ENCODE data around the gene SLC43A2.

SLC43A2 gene

DNA sequence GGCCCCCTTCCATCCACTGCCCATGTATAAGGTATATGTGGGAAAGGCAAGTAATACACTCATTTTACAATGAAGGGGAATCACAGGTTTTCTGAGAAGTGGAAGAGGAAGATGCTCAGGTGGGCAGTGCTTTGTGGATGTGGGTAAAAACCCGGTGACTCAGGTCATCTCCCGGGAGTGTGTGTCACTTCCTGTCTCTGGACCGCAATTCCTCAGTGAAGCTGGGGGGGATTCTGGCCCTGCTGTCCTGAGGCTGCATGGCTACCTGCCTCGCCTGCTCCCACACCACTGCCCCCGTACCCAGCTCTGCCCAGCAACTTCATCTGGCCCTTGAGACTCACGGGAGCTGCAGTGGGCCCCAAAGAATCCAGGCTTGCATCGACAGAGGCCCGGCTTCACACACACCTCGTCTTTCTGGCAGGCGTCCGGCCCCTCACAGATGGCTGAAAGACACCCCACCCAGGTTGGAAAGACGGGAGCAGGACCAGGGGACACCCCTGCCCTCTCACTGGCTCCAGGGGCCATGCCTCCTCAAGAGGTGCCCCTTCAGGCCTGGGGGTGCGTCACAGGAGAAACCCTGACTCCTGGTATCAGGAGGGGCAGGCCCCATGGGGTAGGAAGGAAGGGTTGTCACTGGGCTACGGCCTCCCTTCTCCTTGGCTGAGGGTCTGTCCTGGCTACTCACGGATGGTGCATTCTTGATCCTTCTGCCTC lies 16.0 kb upstream of the SLC43A2 start:
- Histone ChIP-seq H3K4me3 (ENCODE audit: low read depth in 1 of 5, low read length in 5 of 5) (peak overlapping the region; percentile 43 to 85 (median 70)), H3K27me3 (ENCODE audit: control insufficient read depth in 5 of 5, insufficient read depth in 4 of 5, low read length in 5 of 5) (no peaks in the 10 kb centered on the region), H3K9me3 (ENCODE audit: control insufficient read depth in 5 of 5, low read length in 5 of 5) (no peaks in the 10 kb centered on the region), H3K9ac (ENCODE audit: low read length in 5 of 5) (peak overlapping the region in 4 of 5 donors; percentile 38 to 92 (median 76)), H3K4me1 (ENCODE audit: control insufficient read depth in 5 of 5, insufficient read depth in 5 of 5, low read length in 5 of 5) (peaks cover 8 to 57% (median 47%) of the 10 kb centered on the region in 5 donors), H3K27ac (ENCODE audit: low read depth, low read length) (peak overlapping the region; percentile 84), H3K36me3 (ENCODE audit: control insufficient read depth in 5 of 5, insufficient read depth in 5 of 5, low read length in 5 of 5) (peaks cover 0 to 31% (median 15%) of the 10 kb centered on the region in 5 donors)

GRCh38 chr17:1643999-1644492 lies 15.4 kb upstream of the SLC43A2 start:
- Histone ChIP-seq H3K36me3 (ENCODE audit: control insufficient read depth in 5 of 5, insufficient read depth in 5 of 5, low read length in 5 of 5) (peaks cover 0 to 36% (median 18%) of the 10 kb centered on the region in 5 donors), H3K27ac (ENCODE audit: low read depth, low read length) (peak overlapping the region; percentile 84), H3K4me1 (ENCODE audit: control insufficient read depth in 5 of 5, insufficient read depth in 5 of 5, low read length in 5 of 5) (peaks cover 8 to 53% (median 47%) of the 10 kb centered on the region in 5 donors), H3K27me3 (ENCODE audit: control insufficient read depth in 5 of 5, insufficient read depth in 4 of 5, low read length in 5 of 5) (no peaks in the 10 kb centered on the region), H3K4me3 (ENCODE audit: low read depth in 1 of 5, low read length in 5 of 5) (peak overlapping the region; percentile 51 to 85 (median 68)), H3K9me3 (ENCODE audit: control insufficient read depth in 5 of 5, low read length in 5 of 5) (no peaks in the 10 kb centered on the region), H3K9ac (ENCODE audit: low read length in 5 of 5) (peak overlapping the region in 4 of 5 donors; percentile 28 to 92 (median 55))

- Histone ChIP-seq H3K36me3 (ENCODE audit: control insufficient read depth in 5 of 5, insufficient read depth in 5 of 5, low read length in 5 of 5) (peaks cover 0 to 39% (median 20%) of the 10 kb centered on the region in 5 donors), H3K4me3 (ENCODE audit: low read depth in 1 of 5, low read length in 5 of 5) (peak overlapping the region in 4 of 5 donors; percentile 67 to 85 (median 69)), H3K9me3 (ENCODE audit: control insufficient read depth in 5 of 5, low read length in 5 of 5) (no peaks in the 10 kb centered on the region), H3K27me3 (ENCODE audit: control insufficient read depth in 5 of 5, insufficient read depth in 4 of 5, low read length in 5 of 5) (no peaks in the 10 kb centered on the region), H3K9ac (ENCODE audit: low read length in 5 of 5) (peak overlapping the region in 4 of 5 donors; percentile 28 to 92 (median 55)), H3K4me1 (ENCODE audit: control insufficient read depth in 5 of 5, insufficient read depth in 5 of 5, low read length in 5 of 5) (peaks cover 8 to 51% (median 44%) of the 10 kb centered on the region in 5 donors), H3K27ac (ENCODE audit: low read depth, low read length) (peak overlapping the region; percentile 84)
Measured at GRCh38 chr17:1643293-1643998, 14.8 kb upstream of the SLC43A2 start.

DNA sequence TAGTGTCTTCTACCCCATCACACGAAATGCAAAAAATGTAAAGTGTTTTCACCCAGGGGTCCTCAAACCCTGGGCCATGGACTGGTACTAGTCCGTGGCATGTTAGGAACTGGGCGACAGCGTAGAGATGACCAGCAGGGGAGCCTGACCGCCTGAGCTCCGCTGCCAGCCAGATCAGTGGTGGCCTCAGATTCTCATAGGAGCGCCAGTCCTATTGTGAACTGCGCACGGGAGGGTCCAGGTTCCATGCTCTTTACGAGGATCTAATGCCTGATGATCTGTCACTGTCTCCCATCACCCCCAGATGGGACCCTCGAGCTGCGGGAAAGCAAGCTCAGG lies 12.4 kb upstream of the SLC43A2 start:
- H3K4me1 ChIP-seq (ENCODE audit: control insufficient read depth in 5 of 5, insufficient read depth in 5 of 5, low read length in 5 of 5) = peaks cover 2 to 28% (median 25%) of the 10 kb centered on the region in 5 donors
- no peak overlapping the region for H3K4me3 ChIP-seq (ENCODE audit: low read depth in 1 of 5, low read length in 5 of 5)
- peaks cover 0 to 45% (median 27%) of the 10 kb centered on the region in 5 donors for H3K36me3 ChIP-seq (ENCODE audit: control insufficient read depth in 5 of 5, insufficient read depth in 5 of 5, low read length in 5 of 5)
- H3K9me3 ChIP-seq (ENCODE audit: control insufficient read depth in 5 of 5, low read length in 5 of 5) = no peaks in the 10 kb centered on the region
- no peak overlapping the region for H3K27ac ChIP-seq (ENCODE audit: low read depth, low read length)
- H3K9ac ChIP-seq (ENCODE audit: low read length in 5 of 5) = no peak overlapping the region
- no peaks in the 10 kb centered on the region for H3K27me3 ChIP-seq (ENCODE audit: control insufficient read depth in 5 of 5, insufficient read depth in 4 of 5, low read length in 5 of 5)

DNA sequence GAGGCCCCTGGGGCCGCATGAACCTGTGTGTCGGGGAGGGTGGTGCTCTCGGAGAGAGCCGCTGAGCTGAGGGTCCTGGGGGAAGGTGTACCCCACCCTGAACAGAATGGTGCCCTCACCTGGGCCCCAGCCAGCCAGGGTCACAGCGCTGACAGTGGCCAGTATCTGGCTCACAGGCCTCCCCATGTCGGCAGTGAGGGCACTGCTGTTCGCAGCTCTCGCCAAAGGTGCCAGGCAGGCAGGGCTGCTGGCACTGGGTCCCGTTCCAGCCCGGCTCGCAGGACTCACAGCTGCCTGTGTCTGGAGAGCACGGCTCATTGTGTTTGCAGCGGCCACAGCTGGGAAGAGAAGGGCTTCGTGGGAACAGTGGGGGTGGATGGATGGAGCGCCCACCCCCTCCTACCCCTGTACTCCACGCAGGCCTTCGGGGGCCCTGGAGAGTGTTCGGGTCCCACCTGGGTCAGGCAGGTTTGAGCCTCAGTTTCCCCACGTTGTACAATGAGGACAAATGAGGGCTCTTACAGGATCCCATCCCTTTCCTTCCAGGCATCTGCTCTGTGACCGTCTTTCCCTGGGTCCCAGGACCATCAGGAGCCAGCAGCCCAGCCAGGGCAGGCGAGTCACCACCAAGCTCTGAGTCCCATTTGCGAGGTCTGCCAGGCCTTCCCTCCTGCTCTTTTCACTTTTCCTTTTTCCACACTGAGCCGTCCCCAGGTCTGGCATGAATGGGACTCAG lies 11.9 kb upstream of the SLC43A2 start:
- Histone ChIP-seq H3K4me3 (ENCODE audit: low read depth in 1 of 5, low read length in 5 of 5) (no peak overlapping the region), H3K9ac (ENCODE audit: low read length in 5 of 5) (no peak overlapping the region), H3K36me3 (ENCODE audit: control insufficient read depth in 5 of 5, insufficient read depth in 5 of 5, low read length in 5 of 5) (peaks cover 0 to 48% (median 31%) of the 10 kb centered on the region in 5 donors), H3K9me3 (ENCODE audit: control insufficient read depth in 5 of 5, low read length in 5 of 5) (no peaks in the 10 kb centered on the region), H3K27ac (ENCODE audit: low read depth, low read length) (no peak overlapping the region), H3K4me1 (ENCODE audit: control insufficient read depth in 5 of 5, insufficient read depth in 5 of 5, low read length in 5 of 5) (peaks cover 0 to 23% (median 20%) of the 10 kb centered on the region in 5 donors), H3K27me3 (ENCODE audit: control insufficient read depth in 5 of 5, insufficient read depth in 4 of 5, low read length in 5 of 5) (no peaks in the 10 kb centered on the region)

- Histone ChIP-seq H3K27me3 (ENCODE audit: control insufficient read depth in 5 of 5, insufficient read depth in 4 of 5, low read length in 5 of 5) (no peaks in the 10 kb centered on the region), H3K9me3 (ENCODE audit: control insufficient read depth in 5 of 5, low read length in 5 of 5) (no peaks in the 10 kb centered on the region), H3K9ac (ENCODE audit: low read length in 5 of 5) (no peak overlapping the region), H3K4me3 (ENCODE audit: low read depth in 1 of 5, low read length in 5 of 5) (no peak overlapping the region), H3K27ac (ENCODE audit: low read depth, low read length) (no peak overlapping the region), H3K4me1 (ENCODE audit: control insufficient read depth in 5 of 5, insufficient read depth in 5 of 5, low read length in 5 of 5) (peaks cover 0 to 18% (median 16%) of the 10 kb centered on the region in 5 donors), H3K36me3 (ENCODE audit: control insufficient read depth in 5 of 5, insufficient read depth in 5 of 5, low read length in 5 of 5) (peaks cover 0 to 56% (median 32%) of the 10 kb centered on the region in 5 donors)
Measured at GRCh38 chr17:1639549-1640180, 11.0 kb upstream of the SLC43A2 start.

GRCh38 chr17:1638624-1639300 lies 10.1 kb upstream of the SLC43A2 start:
- no peak overlapping the region for H3K27ac ChIP-seq (ENCODE audit: low read depth, low read length)
- H3K9ac ChIP-seq (ENCODE audit: low read length in 5 of 5) = peak overlapping the region in 1 of 5 donors; percentile 25
- H3K4me3 ChIP-seq (ENCODE audit: low read depth in 1 of 5, low read length in 5 of 5) = no peak overlapping the region
- no peaks in the 10 kb centered on the region for H3K9me3 ChIP-seq (ENCODE audit: control insufficient read depth in 5 of 5, low read length in 5 of 5)
- H3K36me3 ChIP-seq (ENCODE audit: control insufficient read depth in 5 of 5, insufficient read depth in 5 of 5, low read length in 5 of 5) = peaks cover 0 to 59% (median 32%) of the 10 kb centered on the region in 5 donors
- no peaks in the 10 kb centered on the region for H3K27me3 ChIP-seq (ENCODE audit: control insufficient read depth in 5 of 5, insufficient read depth in 4 of 5, low read length in 5 of 5)
- peaks cover 1 to 13% (median 12%) of the 10 kb centered on the region in 5 donors for H3K4me1 ChIP-seq (ENCODE audit: control insufficient read depth in 5 of 5, insufficient read depth in 5 of 5, low read length in 5 of 5)

DNA sequence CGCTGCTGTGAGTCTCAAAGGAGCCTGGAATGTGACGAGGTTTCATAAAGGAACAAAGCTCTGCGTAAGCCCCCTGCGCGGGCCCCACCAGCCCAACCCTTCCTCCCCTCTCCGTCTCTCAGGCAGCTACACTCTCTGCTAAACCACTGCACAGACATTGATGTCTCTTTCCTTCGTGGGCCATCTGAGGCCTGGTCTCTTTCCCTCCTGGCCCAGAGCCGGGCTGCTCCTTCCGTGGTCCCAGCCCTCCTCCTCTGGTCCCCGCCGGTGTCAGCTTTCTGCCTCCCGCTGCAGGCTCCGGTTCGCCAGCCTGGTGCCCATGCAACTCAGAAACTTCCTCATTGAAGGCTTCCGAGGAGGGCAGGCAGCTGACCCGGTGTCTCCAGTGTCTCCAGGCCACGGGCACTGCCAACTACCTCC lies 9.5 kb upstream of the SLC43A2 start:
- H3K27ac ChIP-seq (ENCODE audit: low read depth, low read length) = no peak overlapping the region
- H3K36me3 ChIP-seq (ENCODE audit: control insufficient read depth in 5 of 5, insufficient read depth in 5 of 5, low read length in 5 of 5) = peaks cover 0 to 59% (median 32%) of the 10 kb centered on the region in 5 donors

GRCh38 chr17:1636732-1637285 lies 8.2 kb upstream of the SLC43A2 start:
- Histone ChIP-seq H3K36me3 (ENCODE audit: control insufficient read depth in 5 of 5, insufficient read depth in 5 of 5, low read length in 5 of 5) (peaks cover 0 to 59% (median 32%) of the 10 kb centered on the region in 5 donors), H3K4me1 (ENCODE audit: control insufficient read depth in 5 of 5, insufficient read depth in 5 of 5, low read length in 5 of 5) (peaks cover 1 to 11% (median 8%) of the 10 kb centered on the region in 5 donors), H3K27ac (ENCODE audit: low read depth, low read length) (no peak overlapping the region), H3K27me3 (ENCODE audit: control insufficient read depth in 5 of 5, insufficient read depth in 4 of 5, low read length in 5 of 5) (no peaks in the 10 kb centered on the region), H3K9ac (ENCODE audit: low read length in 5 of 5) (no peak overlapping the region), H3K9me3 (ENCODE audit: control insufficient read depth in 5 of 5, low read length in 5 of 5) (no peaks in the 10 kb centered on the region), H3K4me3 (ENCODE audit: low read depth in 1 of 5, low read length in 5 of 5) (no peak overlapping the region)

More for the DNA sequence above, 9.5 kb upstream of the SLC43A2 start:
- H3K9me3 ChIP-seq (ENCODE audit: control insufficient read depth in 5 of 5, low read length in 5 of 5) = no peaks in the 10 kb centered on the region
- H3K4me3 ChIP-seq (ENCODE audit: low read depth in 1 of 5, low read length in 5 of 5) = no peak overlapping the region
- H3K27me3 ChIP-seq (ENCODE audit: control insufficient read depth in 5 of 5, insufficient read depth in 4 of 5, low read length in 5 of 5) = no peaks in the 10 kb centered on the region
- H3K9ac ChIP-seq (ENCODE audit: low read length in 5 of 5) = no peak overlapping the region
- H3K4me1 ChIP-seq (ENCODE audit: control insufficient read depth in 5 of 5, insufficient read depth in 5 of 5, low read length in 5 of 5) = peaks cover 1 to 11% (median 7%) of the 10 kb centered on the region in 5 donors

Data from subcutaneous abdominal adipose tissue (tissue), 5 donors.